Measurements from ENCODE around the gene SEPTIN12.
A peak's percentile ranks its signal among the peaks of the same experiment; 100 is the strongest.
"Not testable (repeated sequence)": the region's sequence is repeated elsewhere in the genome, so short reads cannot be mapped to it uniquely, and the experiment has no call there.

Gene SEPTIN12

GRCh38 chr16:4802659-4803287, 14.6 kb upstream of the SEPTIN12 start:
- DNase-seq (ENCODE audit: low read depth): peak; percentile 84

DNA sequence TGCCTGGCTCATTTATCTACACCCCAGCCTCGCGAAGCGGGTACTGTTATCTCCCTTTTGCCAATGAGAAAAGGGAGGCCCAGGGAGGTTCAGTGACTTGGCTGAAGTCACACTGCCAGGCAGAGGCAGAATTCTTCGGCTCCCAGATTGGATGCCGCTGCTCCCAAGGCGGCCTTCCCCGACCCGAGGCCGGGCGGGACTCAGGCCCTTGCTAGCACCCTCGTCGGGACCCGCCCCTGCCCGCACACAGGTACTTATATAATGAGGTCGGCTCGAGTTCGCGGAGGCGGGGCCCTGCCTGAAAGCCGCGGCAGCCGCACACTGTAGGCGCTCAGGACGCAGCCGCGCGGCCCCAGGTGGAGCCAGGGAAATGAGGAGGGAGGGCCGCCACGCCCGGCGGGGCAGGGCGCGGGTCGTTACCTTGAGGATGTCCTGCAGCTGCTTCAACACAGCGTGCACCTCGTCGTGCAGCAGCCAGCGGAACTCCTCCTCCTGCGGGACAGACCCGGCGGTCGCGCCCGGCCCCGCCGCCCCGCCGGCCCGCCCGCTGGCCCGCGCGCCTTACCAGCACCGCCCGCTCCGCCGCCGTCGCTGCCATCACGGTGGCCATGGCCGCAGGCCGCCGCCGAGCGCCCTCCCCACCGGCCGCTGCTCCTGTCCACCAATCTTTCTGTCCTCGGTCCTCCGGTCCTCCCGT, 14.0 kb upstream of the SEPTIN12 start, which contains the start of gene ROGDI:
ROGDI (minus strand) TSS at position 672 of the 697 bp plus-strand sequence; CDS start at position 610, 62 bp downstream.
- peak; percentile 64 for DNase-seq (ENCODE audit: low read depth)

DNA sequence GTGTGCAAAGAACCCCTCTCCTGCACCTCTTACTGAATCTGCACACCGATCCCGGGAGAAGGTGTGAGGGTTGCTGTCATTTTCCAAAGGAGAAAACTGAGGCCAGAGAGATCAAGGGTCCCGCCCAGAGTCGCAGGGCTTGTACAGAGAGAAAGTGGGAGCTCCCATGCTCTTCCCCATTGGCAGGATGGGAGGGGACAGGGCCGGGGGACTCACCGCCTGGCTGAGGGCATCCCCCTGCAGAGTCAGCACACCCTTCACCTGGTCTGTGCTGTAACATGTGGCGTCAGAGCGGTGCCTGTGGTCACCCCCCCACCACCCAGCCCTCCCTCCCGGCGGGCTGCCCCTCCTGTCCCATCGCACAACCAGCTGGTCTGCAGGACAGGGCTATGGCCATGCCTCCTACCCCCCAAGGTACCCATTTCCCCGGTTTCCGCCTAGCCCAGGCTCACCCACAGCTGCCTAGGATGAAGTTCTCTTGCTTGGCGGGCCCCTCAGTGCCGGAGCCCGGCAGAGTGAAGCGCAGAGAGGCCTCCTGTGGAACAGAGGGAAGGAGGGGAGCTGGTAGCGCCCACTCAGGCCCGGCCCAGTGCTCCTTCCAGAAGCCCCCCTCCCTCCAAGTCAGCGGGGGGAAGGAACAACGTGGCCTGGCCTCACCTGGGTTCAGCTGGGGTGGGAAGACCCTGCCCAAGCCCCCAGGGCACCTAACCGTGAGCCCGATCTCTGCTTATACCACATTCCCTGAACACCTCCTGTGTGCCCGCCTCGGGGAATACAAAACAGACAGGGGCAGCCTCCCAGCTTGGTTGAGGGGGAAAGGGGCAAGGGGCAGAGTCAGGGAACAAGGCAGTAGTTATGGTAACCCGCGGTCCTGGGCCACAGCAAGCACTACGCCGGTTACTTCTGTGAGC, 13.2 kb upstream of the SEPTIN12 start:
- no peak for DNase-seq (ENCODE audit: low read depth)

- no peak for DNase-seq (ENCODE audit: low read depth)
These were observed 12.3 kb upstream of the SEPTIN12 start for GRCh38 chr16:4800290-4801041.

- no peak for DNase-seq (ENCODE audit: low read depth)
These were observed 11.2 kb upstream of the SEPTIN12 start for GRCh38 chr16:4799171-4799855.

- no peak for DNase-seq (ENCODE audit: low read depth)
These were observed 10.3 kb upstream of the SEPTIN12 start for GRCh38 chr16:4798456-4798855.

- no peak for DNase-seq (ENCODE audit: low read depth)
These were observed 9.7 kb upstream of the SEPTIN12 start for GRCh38 chr16:4797805-4798252.

- DNase-seq (ENCODE audit: low read depth): no peak
These were observed 9.0 kb upstream of the SEPTIN12 start for GRCh38 chr16:4796982-4797804.

DNA sequence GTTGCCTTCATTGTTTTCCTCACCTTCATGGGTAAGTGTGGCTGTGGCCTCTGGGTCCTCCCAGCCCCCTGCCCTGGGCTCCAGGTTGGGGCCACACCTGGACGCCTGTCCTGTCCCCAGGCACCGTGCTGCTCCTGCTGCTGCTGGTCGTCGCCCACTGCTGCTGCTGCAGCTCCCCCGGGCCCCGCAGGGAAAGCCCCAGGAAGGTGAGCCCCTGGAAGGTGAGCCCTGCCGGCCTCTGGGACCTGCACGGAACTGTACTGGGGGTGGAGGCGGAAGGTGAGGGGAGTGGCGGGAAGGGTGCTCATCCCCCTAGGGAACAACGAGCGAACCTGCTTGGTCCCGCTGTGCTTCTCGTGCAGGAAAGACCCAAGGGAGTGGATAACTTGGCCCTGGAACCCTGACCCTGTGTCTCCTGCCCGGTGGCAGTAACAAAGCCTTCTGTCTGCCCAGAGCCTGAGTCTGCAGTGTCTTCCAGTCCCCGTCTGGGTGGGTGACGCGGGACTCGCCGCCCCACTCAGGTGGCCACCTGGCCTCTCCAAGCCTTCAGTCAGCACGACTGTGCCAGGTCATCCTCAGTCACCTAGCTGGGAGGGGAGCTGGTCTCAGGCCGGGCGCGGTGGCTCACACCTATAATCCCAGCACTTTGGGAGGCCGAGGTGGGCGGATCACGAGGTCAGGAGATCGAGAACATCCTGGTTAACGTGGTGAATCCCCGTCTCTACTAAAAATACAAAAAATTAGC, 7.9 kb upstream of the SEPTIN12 start:
- no peak for DNase-seq (ENCODE audit: low read depth)

DNA sequence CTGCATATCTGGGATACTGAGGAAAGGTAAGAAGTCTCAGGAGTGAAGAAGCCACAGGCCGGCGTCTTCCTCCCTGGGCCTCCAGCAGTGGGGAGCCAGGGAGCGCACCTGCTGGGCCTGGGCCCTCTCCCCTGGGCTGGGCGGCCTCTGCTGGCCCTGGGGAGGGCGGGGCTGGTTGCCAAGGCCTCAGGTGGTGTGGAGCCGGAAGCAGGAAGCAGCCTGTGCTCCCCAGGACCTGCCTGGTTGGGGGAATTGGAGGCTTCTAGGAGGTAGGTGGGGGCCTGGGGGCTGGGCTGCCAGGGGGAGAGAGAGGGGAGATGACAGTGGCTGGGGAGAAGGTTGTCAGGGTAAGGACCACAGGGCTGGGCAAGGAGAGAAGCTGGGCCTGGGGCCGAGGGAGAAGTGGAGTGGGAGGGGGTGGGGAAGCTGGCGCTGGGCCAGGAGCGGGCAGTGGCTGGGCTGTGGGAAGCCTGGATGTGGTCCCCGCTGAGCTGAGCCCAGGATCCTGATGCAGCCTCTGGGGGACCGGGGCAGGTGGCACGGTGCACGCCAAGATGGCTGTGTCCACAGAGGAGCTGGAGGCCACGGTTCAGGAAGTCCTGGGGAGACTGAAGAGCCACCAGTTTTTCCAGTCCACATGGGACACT, 7.2 kb upstream of the SEPTIN12 start, which contains the start of gene SMIM22:
SMIM22 (plus strand) TSS at position 189 of the 647 bp plus-strand sequence; CDS start at position 555, 366 bp downstream.
- DNase-seq (ENCODE audit: low read depth): no peak

DNA sequence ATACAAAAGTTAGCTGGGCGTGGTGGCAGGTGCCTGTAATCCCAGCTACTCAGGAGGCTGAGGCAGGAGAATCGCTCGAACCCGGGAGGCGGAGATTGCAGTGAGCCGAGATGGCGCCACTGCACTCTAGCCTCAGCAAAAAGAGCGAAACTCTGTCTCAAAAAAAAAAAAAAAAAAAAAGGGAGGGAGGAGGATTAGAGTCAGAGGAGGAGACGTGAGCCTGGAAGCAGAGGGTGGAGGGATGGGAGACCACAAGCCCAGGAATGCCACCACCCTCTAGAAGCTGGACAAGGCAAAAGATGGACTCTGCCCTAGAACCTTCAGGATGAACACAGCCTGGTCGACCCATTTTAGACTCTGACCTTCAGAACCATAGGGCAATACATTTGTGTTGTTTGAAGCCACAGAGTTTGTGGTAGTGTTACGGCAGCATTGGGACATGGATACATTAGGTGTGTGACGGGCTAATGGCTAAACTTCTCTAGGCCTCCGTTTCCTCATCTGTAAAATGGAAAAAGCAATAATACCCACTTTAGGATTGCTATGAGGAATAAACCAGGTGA, 4.9 kb upstream of the SEPTIN12 start:
- no peak for DNase-seq (ENCODE audit: low read depth)

GRCh38 chr16:4790871-4791270, 2.7 kb upstream of the SEPTIN12 start:
- no peak for DNase-seq (ENCODE audit: low read depth)

DNA sequence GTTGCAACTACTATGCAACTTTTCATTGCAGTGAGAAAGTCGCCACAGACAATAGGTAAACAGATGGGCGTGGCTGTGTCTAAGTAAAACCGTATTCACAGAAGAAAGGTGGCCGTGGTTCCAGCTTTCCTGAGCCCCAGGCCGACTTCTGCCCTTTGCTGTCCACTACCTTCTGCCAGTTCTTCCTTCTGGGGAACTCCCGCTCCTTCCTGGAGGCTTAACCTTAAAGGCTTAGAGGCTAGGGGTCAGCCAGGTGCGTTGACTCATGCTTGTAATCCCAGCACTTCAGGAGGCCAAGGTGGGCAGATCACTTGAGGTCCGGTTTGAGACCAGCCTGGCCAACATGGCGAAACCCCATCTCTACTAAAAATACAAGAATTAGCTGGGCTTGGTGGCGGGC, 2.1 kb upstream of the SEPTIN12 start:
- DNase-seq (ENCODE audit: low read depth): no peak

- DNase-seq (ENCODE audit: low read depth): no peak
These were observed 765 bp upstream of the SEPTIN12 start for GRCh38 chr16:4788910-4789309.

DNA sequence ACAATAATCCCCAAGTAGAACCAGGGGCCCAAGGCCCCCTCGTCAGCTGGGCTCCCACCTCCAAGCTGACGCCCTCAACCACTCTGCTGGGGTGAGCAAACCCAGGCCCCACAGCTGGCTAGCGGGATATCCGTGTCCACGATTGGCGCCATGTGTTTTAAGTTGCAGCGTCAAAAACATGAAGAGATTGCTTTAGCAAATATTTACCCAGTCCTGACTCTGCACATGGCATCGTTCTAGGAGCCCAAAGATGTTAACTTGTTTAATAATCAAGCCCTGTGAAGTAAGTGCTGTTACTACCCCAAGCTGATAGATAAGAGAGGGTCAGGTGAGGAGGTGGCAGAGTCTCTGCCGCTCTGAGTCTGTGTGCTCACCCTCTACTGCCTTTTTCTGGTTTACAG, 344 bp upstream of the SEPTIN12 start:
- no peak for DNase-seq (ENCODE audit: low read depth)

- no peak for DNase-seq (ENCODE audit: low read depth)
These were observed 1.1 kb downstream of the SEPTIN12 start for GRCh38 chr16:4787068-4787467.

DNA sequence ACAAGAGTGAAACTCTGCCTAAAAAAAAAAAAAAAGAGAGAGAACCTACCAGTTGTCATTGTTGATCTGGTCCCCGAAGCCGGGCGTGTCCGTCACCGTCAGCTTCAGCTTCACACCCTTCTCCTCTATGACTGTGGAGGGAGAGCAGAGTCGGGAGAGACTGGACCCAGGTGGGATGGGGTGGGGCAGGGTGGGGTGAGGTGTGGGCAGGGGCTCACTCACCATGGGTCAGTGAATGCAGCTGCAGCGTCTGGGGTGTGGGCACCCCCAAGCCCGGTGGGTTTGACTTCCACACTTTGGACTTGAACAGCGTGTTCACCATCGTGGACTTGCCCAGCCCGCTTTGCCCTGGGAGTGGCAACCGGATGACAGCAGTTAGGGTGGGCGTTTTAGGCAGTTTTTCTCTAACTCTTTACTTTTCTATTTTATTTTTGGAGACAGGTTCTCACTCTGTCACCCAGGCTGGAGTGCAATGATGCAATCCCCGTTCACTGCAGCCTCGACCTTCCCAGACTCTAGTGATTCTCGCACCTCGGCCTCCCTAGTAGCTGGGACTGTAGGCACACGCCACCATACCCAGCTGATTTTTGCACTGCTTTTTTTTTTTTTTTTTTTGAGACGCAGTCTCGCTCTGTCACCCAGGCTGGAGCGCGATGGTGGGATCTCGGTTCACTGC, 2.2 kb downstream of the SEPTIN12 start:
- no peak for DNase-seq (ENCODE audit: low read depth)

- not testable (repeated sequence) for DNase-seq (ENCODE audit: low read depth)
These were observed 3.6 kb downstream of the SEPTIN12 start for GRCh38 chr16:4784444-4784987.
